Hematopoietic multipotent progenitor cell treated with erythropoietin and hydrocortisone succinate and interleukin-3 and kit ligand, for 6 days (in vitro differentiated cells): ENCODE measurements around the gene SCAPER.

Experiments used
- DNase-seq: peaks from one replicate; pipeline ENCODE4 v3.0.0-alpha.2; 2015

SCAPER gene, protein sequence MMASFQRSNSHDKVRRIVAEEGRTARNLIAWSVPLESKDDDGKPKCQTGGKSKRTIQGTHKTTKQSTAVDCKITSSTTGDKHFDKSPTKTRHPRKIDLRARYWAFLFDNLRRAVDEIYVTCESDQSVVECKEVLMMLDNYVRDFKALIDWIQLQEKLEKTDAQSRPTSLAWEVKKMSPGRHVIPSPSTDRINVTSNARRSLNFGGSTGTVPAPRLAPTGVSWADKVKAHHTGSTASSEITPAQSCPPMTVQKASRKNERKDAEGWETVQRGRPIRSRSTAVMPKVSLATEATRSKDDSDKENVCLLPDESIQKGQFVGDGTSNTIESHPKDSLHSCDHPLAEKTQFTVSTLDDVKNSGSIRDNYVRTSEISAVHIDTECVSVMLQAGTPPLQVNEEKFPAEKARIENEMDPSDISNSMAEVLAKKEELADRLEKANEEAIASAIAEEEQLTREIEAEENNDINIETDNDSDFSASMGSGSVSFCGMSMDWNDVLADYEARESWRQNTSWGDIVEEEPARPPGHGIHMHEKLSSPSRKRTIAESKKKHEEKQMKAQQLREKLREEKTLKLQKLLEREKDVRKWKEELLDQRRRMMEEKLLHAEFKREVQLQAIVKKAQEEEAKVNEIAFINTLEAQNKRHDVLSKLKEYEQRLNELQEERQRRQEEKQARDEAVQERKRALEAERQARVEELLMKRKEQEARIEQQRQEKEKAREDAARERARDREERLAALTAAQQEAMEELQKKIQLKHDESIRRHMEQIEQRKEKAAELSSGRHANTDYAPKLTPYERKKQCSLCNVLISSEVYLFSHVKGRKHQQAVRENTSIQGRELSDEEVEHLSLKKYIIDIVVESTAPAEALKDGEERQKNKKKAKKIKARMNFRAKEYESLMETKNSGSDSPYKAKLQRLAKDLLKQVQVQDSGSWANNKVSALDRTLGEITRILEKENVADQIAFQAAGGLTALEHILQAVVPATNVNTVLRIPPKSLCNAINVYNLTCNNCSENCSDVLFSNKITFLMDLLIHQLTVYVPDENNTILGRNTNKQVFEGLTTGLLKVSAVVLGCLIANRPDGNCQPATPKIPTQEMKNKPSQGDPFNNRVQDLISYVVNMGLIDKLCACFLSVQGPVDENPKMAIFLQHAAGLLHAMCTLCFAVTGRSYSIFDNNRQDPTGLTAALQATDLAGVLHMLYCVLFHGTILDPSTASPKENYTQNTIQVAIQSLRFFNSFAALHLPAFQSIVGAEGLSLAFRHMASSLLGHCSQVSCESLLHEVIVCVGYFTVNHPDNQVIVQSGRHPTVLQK (N-terminal part only)

DNA sequence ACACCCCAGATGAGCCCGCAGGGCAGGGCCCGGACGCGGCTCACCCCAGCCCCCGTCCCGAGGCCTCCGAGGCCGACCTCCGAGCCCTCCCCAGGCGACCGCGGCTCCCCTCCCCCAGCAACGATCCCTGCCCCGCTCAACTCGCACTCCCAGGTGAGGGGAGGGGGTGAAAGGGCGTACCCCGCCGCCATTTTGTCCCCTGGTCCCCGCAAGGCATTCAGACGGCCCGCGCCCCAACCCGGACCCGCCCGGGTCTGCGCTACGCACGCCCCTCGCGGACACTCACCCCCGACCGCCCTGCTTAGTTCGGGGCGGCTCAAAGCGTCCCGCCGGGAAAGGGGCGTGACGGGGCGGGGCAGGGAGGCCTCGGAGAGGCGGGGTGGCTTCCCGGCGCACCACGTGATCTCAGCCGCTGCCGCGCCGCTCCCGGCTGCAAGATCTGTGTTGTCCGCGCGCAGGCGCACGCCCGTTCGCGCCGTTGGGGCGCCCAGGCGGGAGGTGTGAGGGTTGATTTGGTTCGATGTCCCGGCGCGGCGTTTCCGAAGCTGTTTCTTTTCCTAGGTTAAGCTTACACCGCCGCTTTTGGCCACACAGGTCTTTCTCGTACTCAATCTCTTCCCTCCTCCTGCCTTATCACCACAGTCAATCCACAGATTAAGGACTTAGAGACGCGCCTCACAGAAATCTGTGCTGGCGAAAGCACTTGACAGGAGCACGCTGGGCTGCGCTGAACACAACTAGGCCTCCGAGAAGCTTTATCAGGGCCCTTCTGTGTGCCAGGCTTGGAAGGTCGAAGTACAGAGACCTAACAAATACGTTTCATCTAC, at the start of gene SCAPER:
Gene SCAPER, minus strand, starts transcription at position 328 of the 827 bp plus-strand sequence. CDS start 21,523 bp downstream, outside the sequence.
- peak; percentile 89 for DNase-seq

DNA sequence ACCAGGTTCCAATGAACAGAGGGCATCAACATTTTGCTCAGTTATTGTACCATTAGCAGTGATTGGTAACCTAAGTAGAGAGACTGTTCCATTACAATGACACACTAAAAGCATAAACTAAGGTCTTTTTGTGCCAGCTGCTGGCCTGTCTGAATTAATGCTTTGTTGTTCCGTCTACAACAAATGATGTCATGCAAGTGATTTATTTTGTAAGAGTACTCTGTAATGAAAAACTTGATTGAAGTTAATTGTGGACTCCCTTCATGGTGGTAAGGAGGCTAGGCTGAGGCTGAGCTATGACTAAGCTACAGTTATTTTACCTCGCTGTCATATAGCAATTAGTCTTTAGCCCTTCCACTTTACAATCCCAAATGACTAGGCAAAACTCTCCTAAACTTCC, 49.6 kb upstream of the SCAPER start:
- DNase-seq: no peak

DNA sequence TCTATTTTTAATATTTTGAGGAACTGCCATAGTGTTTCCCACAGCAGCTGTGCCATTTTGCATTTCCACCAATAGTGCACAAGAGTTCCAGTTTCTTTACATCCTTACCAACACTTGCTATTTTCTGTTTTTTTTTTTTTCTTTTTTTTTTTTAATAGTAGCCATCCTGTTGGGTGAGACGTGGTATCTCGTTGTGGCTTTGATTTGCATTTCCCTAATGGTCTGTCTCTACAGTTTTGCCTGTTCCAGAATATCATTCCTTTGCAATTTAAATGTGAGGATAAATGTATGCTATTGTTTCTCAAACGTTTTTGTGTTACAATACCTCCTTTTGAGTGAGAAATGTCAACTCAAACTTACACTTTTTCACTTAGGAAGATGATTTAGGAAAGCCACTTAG, 48.8 kb upstream of the SCAPER start:
- DNase-seq: no peak

DNA sequence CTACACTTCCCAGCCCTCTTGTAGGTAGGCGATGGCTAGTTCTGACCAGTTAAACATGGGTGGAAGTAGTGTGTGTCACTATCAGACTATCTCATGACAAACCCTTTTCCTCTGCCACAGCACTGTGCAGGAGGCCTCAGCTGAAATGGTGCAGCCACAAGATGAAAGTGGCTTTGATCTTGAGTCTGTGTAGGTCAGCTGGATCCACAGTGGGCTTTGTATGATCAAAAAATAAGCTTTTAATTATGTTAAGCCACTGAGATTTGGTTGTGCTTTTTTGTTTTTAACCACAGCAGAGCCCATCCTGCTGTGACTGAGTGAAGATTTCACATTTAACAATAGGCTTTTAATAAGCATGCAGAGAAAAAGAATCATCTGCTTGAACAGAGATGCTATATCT, 46.1 kb upstream of the SCAPER start:
- DNase-seq: peak; percentile 35

DNA sequence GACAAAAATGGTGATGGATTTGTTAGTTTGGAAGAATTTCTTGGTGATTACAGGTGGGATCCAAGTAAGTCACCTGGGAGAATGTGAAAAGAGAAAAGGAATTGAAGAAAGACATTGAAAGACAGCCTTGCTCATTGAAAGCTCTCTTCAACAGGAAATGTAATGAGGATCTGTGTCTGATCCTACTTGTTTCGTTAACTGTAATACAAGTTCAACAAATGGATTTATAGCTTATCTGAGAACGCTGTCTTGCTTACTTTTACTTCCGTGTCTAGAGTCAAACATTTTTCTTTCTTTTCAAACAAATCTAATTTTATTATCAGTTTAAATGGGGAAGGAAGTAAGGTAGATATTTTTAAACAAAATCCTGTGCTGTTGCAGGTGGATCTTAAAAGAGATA, 42.3 kb upstream of the SCAPER start:
- no peak for DNase-seq

DNA sequence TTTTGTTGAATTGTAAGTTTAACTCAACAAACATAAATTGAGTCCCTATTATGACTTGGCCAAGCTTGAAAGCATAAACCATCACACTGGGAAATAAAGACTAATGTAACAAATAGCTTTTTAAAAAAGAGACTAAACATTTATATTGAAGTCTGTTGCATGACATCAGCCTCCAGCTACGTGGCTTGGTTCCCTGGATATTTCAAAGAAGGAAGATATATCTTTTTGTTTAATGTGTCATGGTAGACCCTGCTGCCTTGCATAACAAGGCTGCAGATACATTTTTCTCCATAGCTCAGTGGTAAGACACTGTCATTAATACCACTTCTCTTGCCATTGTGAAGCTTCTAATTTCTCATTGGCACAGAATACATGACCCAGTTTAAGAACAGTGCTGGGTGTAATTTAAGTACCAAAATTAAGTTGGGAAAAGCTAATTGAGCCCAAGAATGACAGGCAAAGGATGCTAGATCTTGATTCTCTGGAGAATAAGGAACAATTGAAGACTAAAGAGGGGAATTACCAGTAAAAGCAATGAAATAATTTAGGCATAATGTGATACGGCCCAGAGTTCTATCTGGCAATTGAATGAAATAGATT, 40.5 kb upstream of the SCAPER start:
- DNase-seq: no peak

DNA sequence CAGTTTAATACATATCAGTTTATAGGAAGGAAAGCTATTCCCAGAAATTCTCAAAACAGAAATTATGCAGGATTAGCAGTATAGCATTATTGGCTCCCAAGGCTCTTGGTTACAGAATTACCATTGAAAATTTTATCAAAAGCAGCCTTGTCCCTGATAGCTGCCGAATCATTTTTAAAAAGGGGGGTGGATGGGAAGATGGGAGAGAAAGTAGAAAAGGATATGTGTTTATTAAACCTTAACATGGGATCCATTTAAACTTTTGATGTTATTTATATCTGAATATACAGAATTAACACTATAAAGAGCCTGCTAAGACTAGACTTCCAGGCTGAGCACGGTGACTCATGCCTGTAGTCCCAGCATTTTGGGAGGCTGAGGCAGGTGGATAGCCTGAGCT, 37.2 kb upstream of the SCAPER start:
- no peak for DNase-seq

DNA sequence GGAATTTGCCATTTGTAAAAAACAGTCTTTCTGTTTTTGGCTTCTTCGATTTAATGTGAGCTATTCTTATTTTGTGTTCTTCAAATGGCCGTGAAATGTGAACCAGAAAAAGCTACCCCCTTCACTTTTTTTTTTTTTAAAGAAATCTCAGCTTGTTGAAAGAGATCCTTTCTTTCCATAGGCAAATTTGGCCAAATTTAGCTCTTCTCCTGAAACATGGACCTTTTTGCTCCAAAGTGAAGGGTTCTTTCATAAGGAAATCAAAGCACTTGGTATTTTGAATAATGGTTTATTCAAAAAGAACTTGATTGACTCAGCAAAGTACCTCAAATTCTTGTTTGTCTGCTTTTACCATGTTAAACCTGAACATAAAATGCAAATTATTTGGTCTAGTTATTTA, 36.5 kb upstream of the SCAPER start:
- DNase-seq: no peak

DNA sequence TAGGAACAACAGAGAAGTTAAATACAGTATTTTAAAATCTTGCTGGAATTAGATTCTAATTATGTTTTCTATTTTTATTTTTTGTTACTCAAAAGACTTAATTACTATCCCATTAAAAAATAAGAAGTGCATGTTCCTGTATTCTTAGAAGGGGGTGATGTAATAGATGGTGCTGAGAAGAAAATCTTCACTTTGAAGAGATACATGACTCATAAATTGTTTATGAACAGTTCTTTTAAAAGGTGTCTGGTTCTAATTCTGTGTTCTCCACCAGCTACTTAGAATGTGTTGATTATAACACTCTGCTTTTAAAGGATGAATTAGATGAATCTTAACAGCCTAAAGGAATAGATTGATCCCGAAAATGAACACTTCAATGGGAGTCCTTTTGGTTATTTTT, 34.6 kb upstream of the SCAPER start:
- DNase-seq: no peak

DNA sequence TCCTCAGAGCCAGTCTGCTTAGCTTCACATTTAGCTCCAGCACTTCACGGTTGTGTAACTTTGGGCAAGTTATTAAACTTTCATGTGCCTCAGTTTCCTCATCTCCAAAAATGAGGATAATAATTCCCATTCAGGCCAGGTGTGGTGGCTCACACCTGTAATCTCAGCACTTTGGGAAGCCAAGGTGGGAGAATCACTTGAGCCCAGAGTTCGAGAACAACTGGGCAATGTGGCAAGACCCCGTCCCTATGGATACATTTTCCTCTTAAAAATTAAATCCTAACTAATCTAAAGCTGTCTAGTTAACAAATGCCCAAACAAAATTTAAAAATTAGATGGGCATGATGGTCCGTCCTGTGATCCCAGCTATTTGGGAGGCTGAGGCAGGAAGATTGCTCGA, 33.6 kb upstream of the SCAPER start:
- DNase-seq: no peak

DNA sequence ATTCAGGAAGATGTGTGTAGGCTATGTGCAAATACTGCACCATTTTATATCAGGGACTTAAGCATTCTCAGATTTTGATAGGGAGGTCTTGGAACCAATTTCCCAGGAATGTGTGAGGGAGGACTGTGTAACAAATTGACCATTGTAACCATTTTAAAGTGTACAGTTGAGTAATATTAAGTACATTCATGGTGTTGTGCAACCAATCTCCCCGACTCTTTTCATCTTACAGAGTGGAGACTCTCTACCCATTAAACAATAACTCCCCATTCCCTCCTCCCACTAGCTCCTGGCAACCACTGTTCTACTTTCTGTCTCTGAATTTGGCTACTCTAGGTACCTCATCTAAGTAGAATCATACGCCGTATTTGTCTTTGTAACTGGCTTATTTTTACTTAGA, 31.5 kb upstream of the SCAPER start:
- DNase-seq: no peak

DNA sequence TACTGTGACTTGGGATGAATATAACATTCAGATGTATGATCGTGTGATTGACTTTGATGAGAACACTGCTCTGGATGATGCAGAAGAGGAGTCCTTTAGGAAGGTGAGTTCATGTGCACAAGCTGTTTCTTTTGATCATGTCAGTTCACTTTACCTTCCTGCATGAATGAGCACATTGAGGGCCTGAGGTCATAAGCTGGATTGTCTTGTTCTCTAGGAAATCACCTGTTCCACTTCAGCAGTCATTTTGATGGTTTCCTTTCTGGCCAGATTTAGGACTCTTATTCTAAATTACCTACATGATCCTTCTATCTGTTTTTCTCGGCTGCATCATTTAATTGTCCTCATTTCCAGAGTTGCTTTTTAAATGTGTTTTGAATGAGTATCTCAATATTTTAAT, 30.5 kb upstream of the SCAPER start:
- DNase-seq: no peak

DNA sequence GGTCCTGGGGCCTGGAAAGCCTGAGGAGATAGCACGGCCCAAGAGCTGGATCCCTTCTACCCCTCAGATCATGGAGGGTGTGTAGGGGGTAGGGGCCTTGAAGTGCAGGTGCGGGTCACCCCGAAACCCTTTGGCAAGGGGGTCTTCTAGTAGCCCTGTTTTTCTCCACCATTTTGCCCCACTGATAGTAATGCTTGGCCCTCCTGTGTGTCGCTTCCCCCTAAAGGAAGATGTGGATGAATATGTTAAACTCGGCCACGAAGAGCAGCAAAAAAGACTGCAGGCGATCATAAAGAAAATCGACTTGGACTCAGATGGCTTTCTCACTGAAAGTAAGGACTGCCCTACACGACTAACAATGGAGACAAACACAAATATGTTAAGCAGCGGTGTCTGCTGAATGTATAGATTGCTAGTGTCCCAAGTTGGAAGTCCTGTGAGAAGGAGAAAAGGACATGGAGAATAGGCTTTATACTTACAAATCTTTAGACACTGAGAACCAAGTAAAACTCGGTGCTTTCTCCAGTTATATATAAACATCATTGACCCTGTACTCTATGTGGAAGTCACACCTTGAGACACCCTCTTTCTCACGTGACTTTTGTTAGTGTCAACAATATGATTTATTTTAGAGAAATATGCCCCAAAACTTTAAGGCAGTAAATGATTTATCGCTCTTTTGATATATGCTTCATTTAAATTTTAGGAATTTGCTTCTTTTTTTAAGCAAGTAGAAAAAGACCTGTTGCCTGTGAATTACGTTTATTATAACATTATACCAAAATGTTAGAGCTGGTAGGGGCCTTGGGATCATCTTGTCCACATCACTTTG, 27.2 kb upstream of the SCAPER start:
- DNase-seq: peak; percentile 47

DNA sequence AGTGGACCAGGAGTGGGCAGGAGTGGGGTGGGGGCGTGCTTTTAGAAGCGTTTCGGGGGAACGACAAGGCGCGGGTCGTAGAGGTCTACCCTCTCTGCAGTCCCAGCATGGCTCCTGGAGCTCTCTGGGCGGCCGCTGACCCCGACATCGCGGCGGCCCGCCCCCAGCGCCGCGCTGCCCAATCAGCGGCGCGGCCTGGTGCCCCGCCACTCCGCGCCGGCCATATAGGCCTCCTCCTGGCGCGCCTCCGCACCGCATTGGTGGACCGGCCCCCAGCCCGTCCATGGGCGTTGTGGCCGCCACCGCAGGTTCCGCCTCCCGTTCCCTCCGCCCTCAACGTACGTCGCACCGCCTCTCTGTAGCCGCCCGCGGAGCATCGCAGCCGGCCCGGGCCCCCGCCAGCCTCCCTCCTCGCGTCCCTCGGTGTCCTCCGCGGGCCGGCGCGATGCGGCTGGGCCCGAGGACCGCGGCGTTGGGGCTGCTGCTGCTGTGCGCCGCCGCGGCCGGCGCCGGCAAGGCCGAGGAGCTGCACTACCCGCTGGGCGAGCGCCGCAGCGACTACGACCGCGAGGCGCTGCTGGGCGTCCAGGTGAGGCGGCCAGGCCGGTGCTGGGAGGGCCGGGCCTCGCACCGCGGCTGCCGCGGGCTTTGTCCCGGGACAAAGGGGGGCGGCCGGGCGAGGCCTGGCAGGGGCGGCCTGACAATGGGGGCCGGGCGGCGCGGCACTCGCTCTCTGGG, 26.4 kb upstream of the SCAPER start, which contains the start of gene RCN2:
Gene RCN2, plus strand, starts transcription at position 353 of the 738 bp plus-strand sequence. Its CDS starts 93 bp downstream, at position 446.
- peak; percentile 98 for DNase-seq

DNA sequence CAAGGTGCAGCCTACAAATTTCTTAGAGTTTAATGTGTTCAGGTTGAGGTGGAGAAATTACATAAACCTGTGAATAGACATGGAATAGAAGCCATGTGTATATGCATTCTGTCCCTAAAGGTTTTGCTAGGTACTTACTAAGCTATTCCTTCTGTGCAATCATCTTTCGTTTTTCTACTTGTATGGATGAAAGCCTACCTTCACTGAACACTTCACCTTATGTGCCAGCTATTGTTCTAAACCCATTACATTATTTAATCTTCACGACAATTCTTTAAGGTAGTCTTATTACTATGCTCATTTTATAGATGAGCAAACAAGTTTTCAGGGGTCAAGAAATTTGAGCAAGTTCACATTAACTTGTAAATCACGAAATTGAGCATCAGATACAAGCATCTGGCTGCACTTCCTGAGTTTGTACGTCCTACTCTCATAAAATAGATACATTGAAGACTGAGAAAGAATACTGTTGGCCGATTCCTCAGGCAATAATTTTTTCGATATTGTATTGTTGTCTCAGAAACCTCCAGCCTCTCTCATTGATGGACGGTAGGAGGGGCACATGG, 25.8 kb upstream of the SCAPER start:
- DNase-seq: peak; percentile 32

DNA sequence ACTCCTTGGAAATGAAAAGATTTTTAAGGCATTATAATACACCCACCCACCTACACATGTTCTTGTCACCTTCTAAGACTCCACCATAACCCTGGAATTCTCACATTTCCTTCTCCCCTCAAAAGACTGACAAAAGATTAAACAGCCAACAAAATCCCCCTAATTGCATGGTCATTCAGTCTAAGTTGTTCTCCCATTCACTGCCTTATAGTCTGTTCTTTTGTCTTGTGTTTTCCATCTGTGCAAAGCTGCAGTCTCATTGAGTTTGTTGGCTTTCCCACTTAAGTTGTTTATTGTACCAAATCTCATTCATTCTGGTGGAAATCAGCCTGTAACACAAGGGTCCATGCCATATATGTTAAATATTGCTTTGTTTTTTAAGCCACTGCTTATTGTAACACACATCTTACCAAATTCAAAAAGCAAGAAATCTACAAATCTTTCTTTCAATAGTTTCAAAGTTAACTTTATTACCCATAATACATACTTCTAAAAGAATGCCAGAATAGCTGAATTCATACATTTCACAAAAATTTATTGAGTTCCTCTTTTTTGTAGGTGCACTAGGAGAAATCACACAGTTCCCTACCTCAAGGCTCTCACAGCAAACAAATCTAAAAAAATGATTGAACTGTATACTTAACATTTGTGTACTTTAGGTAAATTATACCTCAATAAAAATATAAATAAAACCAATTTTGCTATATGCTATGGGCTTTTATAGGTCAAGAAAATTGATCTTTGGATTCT, 24.0 kb upstream of the SCAPER start:
- no peak for DNase-seq

DNA sequence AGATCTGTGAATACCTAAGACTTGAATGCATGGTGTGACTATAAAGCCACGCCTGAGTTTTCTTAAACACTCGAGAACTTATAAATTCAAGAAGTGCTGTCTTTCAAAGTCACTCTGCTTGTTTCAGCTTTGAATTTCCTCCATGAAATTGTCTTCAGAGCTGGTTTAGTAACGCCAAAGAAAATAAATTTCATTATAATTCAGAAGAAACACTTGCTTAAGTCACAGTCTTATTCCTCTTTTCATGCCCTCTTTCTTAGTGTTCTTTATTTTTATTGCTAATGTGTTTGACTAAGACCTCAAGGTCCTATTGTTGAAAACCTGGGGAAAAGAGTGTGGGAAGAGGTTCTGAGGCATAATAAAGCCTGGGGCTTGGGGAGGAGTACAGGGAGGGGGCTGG, 23.1 kb upstream of the SCAPER start:
- DNase-seq: no peak

DNA sequence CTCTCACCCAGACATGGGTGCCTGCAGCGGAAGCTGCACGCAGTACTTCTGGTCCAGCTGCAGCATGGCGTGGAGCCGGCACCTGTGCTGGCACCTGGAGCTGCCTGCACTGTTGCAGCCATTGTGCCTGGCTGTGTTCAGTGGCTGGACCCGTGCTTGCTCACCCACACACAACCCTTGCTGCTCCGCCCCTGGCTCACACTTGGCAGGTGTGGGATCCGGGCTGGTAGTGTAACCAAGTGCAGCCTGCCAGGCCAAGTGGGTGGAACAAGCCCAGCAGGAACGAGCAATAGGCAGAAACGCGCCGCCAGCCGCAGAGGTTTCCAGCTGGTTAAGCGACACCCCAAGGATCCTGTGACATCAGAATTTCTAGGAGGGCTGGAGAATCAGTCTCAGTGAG, 11.2 kb upstream of the SCAPER start:
- DNase-seq: no peak

DNA sequence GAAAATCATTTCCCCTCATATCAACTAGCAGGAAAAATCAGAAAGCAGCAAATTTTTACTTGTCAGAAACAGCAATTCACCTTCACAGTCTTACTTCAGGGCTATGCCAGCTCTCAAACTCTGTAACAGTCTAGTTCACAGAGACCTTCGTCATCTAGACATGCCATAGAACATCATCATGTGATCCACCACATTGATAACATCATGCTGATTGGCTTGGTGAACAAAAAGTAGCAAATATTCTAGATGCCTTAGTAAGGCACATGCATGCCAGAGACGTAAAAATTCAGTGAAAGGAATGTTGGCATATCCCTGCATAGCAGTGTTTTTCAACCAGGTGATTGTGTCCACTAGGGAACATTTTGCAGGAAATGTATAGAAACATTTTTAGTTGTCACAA, 8.6 kb upstream of the SCAPER start:
- DNase-seq: no peak
